GM15510 (cell line): Measurements from ENCODE around the gene PARD3.

Experiments used
- POLR2A ChIP-seq: IDR thresholded peaks from 3 replicates; pipeline ENCODE4 v1.6.1; 2011; ENCODE audit warnings: borderline replicate concordance; ENCODE audit not compliant: insufficient read length; ENCODE audit errors: extremely low read depth

Gene PARD3

GRCh38 chr10:34751272-34751671 lies 63.8 kb downstream of the PARD3 start:
- no peak for TF ChIP-seq POLR2A

DNA sequence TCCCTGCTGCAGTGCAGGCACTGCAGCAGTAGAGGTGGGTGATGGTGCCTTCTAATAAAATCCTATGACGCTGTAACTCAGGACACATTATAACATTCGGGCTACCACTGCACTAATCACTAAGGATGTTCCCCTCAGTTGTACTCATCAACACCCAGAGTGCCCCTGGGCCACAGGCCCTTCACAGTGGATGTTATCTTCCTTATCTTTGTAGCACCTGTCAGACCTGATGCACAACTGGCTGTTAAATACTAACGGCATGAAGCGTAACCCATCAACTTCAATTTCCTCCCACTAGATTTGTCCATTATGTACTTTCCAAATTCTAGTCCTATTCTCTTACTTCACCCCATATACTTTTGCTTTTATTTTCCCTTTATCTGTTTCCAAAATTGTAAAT lies 66.3 kb downstream of the PARD3 start:
- no peak for TF ChIP-seq POLR2A

GRCh38 chr10:34748357-34748756 lies 66.7 kb downstream of the PARD3 start:
- no peak for TF ChIP-seq POLR2A

DNA sequence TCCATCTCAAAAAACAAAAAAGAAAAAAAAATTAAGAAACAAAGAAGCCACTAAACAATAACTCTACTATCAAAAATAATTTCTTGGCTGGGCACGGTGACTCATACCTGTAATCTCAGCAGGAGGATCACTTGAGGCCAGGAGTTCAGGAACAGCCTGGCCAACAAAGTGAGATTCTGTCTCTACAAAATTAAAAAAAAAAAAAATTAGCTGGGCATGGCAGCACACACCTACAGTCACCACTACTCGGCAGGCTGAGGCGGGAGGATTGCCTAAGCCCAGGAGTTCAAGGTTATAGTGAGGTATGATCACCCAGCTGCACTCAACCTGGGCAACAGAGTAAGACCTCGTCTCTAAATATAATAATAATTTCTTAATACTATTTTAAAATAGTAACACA lies 69.0 kb downstream of the PARD3 start:
- no peak for TF ChIP-seq POLR2A

DNA sequence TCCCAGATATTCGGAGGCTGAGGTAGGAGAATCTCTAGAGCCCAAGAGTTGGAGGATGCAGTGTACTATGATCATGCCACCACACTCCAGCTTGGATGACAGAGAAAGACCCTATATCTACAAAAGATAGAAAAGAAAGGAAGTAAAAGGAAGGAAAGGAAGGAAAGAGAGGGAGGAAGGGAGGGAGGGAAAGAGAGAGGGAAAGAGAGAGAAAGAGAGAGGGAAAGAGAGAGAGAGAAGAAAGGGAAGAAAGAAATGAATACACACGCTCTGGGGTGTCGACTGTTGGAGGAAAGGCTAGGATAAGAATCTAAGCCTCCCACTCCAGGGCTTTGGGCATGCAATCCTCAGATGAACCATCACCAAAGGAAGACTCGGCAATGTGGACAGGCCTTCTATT lies 69.9 kb downstream of the PARD3 start:
- no peak for TF ChIP-seq POLR2A

DNA sequence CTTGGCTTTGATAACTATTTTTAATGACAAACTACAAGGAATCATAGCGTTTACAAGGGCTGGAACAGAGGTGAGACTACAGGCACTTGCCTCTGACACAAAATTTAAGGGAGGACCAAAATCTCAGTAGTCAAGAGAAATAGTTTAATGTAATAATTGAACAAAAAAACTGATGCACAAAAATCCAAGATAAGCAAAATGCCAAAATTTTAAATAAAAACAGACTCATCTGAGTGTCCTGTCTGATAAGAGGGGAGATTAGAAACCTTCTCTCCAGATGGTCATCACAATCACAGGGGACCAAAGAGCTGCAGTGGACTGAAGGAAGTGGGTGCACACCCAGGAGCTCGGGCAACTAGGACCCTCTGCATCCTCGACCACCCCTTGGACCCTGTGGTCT lies 70.5 kb downstream of the PARD3 start:
- TF ChIP-seq POLR2A: no peak

DNA sequence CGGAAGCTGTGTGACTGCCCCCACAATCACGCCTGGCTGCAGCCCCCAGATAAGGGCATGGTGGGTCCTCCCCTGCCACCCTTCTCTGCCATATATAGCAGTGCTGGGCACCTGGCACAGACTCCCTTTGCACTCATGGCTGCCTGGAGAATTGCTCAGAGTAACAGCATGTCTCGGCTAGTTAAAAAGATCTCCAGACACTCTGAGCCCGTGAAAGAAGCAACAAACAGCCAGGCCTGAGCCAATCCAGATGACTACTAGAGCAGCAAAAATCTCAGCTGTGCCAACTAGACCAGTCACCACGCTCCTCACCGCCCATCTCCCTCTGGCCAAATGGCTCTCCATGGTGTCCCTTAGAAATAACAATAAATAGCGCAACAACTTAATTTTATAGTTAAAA lies 71.3 kb downstream of the PARD3 start:
- no peak for TF ChIP-seq POLR2A

- no peak for TF ChIP-seq POLR2A
These were observed 72.6 kb downstream of the PARD3 start for GRCh38 chr10:34742456-34742855.

DNA sequence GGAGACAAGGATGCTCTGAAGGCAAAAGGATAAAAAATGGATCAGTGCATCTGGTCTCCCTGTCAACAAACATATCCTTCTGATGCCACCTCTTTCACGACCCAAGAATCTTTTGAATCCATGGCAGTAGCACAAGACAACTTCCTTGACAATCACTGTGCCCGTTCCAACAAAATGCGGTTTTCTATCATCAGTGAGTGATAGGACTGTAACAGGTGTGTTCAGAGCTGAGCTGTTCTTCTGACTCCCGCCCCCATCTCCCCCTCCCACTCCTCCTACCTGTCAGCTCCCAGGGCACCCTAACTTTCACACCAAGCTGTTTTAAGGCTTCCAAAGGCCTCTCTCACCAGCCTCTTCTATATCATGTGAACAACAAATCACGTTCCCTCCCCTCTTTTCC lies 74.8 kb downstream of the PARD3 start:
- no peak for TF ChIP-seq POLR2A

GRCh38 chr10:34739915-34740314 lies 75.2 kb downstream of the PARD3 start:
- no peak for TF ChIP-seq POLR2A

- TF ChIP-seq POLR2A: no peak
These were observed 77.3 kb downstream of the PARD3 start for GRCh38 chr10:34737772-34738169.

DNA sequence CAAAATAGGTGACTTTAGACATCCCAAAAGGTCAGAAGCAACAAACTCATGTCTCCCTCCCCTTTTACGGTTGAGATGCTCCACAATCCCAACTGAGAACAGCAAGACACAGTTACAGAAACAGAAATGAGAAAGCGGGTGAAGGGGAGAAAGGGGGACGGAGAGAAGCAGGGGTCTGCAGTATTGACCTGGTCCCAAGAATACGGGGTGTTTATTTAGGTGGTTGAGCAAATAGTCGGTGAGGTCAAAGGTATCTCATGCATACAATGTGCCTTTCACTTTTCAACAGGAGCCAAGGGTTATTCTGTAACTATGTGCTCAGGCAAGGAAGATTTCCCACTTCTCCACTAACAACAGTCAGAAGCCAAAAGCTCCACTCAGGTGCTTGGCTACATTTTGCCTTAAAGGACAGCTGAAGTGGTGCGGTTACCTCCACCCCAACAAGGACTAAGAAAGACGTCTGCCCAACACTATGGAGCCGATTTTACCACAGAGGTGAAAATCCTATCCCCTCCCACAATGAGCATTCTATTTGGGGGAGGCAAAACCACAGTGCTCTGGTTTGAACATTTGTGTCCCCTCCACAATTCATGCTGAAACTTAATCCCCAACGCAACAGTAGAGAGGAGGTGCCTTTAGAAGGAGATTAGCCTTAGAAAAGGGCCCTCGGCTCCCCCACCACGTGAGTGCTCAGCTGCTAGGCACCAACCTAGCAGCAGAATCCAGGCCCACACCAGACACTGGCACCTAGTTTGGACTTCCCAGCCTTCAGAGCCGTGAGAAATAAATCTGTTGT lies 77.9 kb downstream of the PARD3 start:
- TF ChIP-seq POLR2A: no peak

DNA sequence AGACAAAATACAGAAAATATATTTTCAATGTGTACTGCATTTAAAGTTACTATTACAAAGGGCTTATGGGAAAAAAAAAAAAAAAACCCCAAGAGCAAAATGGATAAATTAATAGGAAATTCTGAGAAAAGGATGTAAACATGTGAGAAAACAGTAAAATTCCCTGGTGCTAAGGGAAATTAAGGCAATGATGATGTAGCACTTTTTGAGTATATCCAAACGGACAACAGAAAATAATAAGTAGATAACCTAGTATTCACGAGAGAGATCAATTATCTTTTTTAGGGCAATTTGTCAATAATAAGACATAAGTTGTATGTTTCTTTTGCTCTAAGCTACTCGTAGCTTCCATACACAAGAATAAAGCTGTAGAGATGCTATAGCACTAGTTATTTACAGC lies 80.2 kb downstream of the PARD3 start:
- TF ChIP-seq POLR2A: no peak

- no peak for TF ChIP-seq POLR2A
These were observed 82.2 kb downstream of the PARD3 start for GRCh38 chr10:34732926-34733325.

- no peak for TF ChIP-seq POLR2A
These were observed 83.0 kb downstream of the PARD3 start for GRCh38 chr10:34731885-34732701.

GRCh38 chr10:34731213-34731612 lies 83.9 kb downstream of the PARD3 start:
- TF ChIP-seq POLR2A: no peak
